HTR-8/SVneo (cell line): ENCODE results near the gene SEMA4A.
"Not testable (repeated sequence)": the region's sequence is repeated elsewhere in the genome, so short reads cannot be mapped to it uniquely, and the experiment has no call there.

Experiments used
- DNase-seq: peaks from one replicate; pipeline ENCODE4 v3.0.0; 2011; ENCODE audit warnings: low spot score, mixed read lengths; ENCODE audit not compliant: insufficient read length
- FAIRE-seq: peaks from 2 replicates; lab custom pipeline; 2011; peaks lifted over from hg19 to GRCh38; lab: Jason Lieb, UNC

The SEMA4A gene

DNA sequence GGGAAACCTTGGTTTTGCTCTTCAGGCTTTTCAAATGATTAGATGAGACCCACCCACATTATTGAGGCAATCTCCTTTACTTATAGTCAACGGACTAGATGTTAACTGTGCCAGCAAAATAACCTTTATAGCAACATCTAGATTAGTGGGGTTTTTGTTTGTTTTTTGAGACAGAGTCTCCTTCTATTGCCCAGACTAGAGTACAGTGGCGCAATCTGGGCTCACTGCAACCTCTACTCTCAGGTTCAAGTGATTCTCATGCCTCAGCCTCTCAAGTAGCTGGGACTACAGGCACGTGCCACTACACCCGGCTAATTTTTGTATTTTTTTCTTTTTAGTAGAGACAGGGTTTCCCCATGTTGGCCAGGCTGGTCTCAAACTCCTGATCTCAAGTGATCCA lies 36.9 kb downstream of the SEMA4A start:
- not testable (repeated sequence) for FAIRE-seq, DNase-seq

DNA sequence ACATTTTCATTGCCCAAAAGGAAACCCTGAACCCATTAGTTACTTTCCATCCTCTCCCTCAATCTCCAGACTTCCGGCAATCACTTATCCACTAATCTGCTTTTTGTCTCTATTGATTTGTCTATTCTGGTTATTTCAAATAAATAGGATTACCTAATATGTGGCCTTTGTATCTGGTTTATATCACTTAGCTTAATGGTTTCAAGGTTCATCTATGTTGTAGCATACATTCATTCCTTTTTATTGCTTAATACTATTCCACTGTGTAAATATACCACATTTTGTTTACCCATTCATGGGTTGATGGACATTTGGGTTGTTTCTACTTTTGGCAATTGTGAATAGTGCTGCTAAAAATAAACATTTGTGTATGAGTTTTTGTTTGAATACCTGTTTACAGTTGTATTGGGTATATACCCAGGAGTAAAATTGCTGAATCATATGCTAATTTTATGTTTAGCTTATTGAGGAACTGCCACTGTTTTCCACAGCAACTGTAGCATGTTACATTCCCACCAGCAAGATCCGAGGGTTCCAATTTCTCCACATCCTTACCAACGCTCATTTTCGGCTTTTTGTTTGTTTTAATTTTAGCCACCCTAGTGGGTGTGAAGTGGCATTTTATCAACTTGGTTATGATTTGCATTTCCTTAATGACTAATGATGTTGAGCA lies 38.0 kb downstream of the SEMA4A start:
- DNase-seq (no peak), FAIRE-seq (no peak)

DNA sequence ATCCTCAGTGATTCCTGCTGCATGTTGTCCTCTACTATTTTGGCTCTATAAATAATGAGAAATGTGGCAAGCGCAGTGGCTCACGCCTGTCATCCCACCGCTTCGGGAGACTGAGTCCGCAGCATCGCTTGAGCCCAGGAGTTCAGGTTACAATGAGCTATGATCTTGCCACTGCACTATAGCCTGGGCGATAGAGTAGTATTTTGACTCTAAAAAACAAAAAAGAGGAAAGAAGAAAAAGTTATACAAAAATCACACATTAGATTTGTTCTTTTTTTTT lies 39.8 kb downstream of the SEMA4A start:
- FAIRE-seq (no peak), DNase-seq (no peak)

DNA sequence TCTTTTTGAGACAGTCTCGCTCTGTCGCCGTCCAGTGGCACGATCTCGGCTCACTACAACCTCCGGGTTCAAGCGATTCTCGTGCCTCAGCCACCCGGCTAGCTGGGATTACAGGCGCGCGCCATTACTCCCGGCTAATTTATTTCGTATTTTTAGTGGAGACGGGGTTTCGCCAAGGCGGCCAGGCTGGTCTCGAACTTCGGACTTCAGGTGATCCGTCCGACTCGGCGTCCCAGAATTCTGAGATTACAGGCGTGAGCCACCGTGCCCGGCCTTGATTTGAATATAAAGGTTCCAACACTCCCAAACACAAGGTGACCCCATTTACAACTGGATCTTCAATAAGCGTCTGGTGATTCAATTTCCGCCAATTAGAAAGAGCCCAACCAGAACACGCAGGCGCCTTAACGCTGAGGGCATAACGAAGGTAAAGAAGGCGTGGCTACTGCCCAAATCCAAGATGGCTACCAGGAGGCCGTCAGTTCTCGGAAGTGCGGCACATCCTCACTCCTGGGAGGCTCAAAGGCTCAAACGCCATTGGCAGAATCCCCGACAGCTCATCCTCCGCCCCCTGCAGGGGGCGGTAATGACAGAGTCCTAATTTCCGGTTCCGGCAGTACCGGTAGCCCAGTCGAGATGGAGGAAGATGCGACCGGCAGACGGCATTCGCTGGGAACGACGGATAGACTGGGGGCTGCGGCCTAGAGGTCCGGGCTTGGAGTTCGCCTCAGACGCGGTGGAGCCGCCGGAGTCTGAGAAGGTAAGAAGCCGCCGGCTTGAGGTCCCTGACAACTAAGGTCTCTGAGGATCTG lies 40.3 kb downstream of the SEMA4A start, which contains the start of gene SLC25A44:
Gene SLC25A44 (plus strand): TSS at position 617 of the 812 bp plus-strand sequence. CDS start 5,744 bp downstream, outside the sequence.
- peak; percentile 33 for FAIRE-seq
- peak; percentile 95 for DNase-seq

DNA sequence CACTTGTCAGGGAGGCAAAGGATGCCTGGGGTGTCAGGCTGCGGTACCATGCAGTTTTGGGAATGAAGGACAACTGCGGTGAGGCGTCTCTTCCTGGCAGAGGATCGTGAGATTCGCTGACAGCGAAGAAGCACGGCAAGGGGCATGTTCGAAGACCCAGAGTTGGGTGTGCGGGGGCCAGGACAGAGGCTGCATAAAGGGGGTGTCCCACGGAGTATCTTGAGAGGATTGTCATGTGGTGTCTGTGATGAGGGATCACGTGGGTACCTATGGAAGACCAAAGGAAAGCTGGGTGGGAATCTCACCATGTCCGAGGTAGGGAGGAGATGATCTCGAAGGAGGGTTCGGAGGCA lies 40.9 kb downstream of the SEMA4A start:
- FAIRE-seq (no peak), DNase-seq (no peak)

DNA sequence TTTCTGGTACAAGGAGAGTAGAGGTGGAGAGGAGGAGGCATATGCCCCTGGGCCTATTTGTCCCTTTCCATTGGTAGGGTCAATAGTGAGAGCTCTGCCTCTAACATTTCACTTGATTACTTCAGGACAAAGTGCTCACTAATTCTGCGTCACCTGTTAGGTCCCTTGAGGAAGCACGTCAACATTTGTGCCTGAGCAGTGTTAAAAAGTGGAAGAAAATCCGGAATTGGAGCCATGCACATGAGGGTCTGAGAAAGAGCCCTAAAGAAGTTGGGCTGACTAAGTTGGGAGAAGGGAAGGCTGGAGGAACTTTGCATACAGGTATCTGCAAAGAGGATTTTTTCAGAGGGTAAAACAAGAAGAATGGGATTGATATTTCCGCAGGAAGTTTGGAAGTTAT lies 42.5 kb downstream of the SEMA4A start:
- DNase-seq (no peak), FAIRE-seq (no peak)

DNA sequence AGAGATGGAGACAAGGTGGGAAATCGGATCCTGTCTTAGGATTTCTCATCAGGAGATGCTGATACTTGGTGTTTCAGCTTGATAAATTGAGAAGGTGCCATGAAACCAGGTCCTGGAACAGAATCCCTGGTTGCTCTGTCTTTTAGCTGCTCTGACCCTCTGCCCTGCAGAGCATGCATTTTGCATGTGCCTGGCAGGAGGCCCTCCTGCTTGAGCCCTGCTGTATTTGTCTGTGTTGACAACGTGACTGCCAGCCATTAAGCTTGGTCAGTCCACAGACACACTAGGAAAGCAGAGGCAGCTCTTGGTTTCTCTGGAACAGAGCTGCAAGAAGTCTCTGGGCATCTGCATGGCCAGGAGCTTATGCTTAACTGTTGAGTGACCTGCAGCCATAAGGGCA lies 43.1 kb downstream of the SEMA4A start:
- DNase-seq (no peak), FAIRE-seq (no peak)

DNA sequence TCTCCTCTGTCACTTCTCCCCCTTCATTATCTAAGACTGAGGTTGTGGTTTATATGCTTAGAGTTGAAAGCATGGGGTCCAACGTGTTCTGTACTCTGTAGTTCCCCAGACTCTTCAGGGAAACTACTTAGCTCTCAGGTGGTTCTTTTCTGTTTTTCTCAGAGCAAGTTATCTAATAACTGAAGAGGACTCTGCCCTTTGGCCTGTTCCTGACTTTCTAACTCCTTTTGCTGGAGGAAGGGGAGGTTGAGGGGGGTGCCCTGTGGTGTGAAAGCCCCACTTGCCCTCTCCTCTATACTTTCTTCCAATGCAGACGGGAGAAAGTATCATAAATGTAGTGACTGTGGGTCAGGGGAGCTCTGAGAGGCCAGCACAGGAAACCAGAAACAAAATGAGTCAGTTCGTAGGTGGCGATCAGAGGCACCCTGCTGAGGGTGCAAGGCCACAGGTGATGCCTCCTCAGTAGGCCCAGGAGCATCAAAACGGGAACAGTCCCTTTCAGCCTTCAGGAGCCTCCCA lies 45.5 kb downstream of the SEMA4A start:
- FAIRE-seq (no peak), DNase-seq (no peak)

DNA sequence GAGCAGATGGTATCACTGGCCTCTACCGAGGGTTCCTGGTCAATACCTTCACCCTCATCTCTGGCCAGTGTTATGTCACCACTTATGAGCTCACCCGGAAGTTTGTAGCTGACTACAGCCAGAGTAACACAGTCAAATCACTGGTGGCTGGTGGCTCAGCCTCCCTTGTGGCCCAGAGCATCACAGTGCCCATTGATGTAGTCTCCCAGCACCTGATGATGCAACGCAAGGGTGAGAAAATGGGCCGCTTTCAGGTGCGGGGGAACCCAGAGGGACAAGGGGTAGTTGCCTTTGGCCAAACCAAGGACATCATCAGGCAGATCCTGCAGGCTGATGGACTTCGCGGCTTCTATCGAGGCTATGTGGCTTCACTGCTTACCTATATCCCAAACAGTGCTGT lies 46.7 kb downstream of the SEMA4A start:
- FAIRE-seq (no peak), DNase-seq (no peak)

DNA sequence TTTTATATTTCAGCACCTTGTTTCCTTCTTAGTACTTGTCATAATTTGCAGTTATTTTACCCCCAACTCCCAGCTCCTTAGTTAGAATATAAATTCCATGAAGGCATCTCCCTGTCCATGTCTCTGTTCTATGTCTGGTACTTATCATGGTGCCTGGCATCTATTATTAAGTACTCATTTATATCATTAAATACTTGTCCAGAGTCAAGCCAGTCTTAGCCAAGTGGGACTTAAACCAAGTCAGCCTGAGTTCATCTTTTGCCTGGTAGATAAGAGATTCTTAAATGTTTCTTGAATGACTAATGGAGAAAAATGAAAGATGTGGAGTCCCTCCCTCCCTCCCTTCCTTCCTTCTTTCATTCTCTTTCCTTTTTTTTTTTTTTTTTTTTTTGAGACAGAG lies 49.9 kb downstream of the SEMA4A start:
- FAIRE-seq (no peak), DNase-seq (no peak)

DNA sequence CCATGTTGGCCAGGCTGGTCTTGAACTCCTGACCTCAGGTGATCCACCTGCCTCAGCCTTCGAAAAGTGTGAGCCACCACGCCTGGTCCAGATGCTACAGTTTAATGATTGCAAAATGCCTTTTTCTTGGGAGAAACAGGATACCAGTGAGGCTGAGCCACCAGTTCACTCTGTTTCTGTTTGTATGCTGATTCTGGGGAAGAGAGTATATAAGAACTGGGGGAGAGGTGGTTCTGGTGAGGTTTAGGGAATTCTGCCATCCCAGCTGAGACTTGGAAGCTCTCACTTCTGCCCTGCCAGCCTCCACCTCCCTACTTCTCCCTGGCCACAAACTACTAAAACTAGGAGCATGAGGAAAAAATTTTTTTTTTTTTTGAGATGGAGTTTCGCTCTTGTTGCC lies 51.3 kb downstream of the SEMA4A start:
- FAIRE-seq (no peak), DNase-seq (no peak)

DNA sequence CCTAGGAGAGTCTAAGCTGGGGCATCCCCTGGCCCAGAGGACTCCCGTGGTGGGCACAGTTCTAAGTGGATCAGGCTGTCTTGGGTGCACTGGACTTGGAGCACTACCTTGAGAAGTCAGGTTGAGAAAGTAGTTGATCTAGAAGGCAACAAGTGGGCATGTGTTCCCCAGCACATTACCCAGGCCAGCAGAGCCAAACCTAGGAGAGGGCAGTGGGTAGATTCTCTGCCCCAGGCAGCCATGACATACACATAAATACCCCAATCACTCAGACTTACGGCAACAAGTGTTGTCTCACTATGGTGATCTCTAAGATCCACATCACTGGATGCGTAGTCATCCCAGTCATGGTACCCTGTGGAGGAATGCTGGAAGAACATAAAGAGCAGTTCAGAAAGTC lies 57.9 kb downstream of the SEMA4A start:
- FAIRE-seq, result no peak

DNA sequence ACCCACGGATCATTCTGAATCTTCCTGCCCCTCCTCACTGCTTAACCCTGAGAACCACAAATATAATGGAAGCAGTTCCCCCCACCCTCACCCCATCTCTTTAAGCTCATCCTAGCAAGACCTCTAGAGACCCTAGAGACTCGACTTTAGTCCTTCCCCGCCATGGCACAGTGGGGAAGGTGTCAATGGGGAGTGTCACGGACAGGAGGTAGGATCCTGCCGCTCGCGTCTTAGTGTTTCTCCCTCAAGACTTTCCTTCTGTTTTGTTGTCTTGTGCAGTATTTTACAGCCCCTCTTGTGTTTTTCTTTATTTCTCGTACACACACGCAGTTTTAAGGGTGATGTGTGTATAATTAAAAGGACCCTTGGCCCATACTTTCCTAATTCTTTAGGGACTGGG lies 58.7 kb downstream of the SEMA4A start:
- DNase-seq (no peak), FAIRE-seq (no peak)

More for the DNA sequence above, 57.9 kb downstream of the SEMA4A start:
- DNase-seq, result no peak

DNA sequence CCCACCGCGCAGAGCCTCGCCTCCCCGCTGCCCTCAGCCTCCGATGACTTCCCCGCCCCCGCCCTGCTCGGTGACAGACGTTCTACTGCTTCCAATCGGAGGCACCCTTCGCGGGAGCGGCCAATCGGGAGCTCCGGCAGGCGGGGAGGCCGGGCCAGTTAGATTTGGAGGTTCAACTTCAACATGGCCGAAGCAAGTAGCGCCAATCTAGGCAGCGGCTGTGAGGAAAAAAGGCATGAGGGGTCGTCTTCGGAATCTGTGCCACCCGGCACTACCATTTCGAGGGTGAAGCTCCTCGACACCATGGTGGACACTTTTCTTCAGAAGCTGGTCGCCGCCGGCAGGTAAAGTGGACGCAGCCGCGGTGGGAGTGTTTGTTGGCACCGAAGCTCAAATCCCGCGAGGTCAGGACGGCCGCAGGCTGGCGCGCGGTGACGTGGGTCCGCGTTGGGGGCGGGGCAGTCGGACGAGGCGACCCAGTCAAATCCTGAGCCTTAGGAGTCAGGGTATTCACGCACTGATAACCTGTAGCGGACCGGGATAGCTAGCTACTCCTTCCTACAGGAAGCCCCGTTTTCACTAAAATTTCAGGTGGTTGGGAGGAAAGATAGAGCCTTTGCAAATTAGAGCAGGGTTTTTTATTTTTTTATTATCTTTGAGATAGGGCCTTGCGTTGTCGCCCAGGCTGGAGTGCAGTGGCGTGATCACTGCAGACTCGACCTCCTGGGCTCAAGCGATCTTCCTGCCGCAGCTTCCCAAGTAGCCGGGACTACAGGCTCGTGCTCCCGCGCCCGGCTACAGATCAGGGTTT lies 59.7 kb downstream of the SEMA4A start, which contains the start of gene PMF1:
Gene PMF1 (plus strand): TSS at position 175 of the 811 bp plus-strand sequence. CDS start 9 bp downstream, at position 184.
- no peak for FAIRE-seq

DNA sequence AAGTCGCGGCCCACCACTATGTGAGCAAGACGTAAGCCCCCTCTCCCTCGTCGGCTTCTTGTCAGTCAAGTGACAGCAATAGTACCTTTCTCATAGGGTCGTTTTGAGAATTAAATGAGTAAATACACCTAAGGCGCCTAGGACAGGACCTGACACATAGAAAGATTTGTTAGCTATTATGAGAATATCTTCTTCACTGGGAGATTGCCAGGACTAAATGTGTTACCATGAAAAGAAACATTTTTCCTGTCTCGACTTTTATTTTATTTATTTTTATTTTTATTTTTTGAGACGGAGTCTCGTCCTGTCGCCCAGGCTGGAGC lies 60.2 kb downstream of the SEMA4A start:
- no peak for DNase-seq
- no peak for FAIRE-seq

More for the DNA sequence above, 59.7 kb downstream of the SEMA4A start, which contains the start of gene PMF1:
- DNase-seq, result peak; percentile 97

DNA sequence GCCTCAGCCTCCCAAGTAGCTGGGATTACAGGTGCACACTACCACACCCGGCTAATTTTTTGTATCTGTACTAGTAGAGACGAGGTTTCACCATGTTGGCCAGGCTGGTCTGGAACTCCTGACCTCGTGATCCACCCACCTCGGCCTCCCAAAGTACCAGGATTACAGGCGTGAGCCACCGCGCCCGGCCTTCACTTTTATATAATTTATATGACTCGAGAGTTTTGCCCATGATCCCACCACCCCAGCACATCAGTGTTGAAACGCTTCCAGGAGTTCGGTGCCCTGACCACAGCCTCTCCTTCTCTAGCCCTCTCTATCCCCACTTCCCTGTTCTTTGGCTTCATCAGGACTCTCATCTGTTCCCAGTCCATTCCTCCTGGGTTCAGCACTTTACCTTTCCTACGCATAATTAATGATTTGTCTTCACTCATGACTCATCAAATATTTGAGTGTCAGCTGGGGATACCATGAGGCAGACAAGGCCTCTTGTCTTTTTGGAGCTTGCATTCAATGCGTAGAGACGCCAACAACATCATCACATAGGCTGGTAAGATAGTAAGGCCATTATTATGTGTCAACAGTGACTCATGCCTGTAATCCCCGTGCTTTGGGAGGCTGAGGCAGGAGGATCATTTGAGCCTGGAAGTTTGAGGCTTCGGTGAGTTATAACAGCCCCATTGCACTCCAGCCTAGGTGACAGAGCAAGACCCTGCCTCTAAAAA lies 60.8 kb downstream of the SEMA4A start:
- DNase-seq, result no peak
- no peak for FAIRE-seq

DNA sequence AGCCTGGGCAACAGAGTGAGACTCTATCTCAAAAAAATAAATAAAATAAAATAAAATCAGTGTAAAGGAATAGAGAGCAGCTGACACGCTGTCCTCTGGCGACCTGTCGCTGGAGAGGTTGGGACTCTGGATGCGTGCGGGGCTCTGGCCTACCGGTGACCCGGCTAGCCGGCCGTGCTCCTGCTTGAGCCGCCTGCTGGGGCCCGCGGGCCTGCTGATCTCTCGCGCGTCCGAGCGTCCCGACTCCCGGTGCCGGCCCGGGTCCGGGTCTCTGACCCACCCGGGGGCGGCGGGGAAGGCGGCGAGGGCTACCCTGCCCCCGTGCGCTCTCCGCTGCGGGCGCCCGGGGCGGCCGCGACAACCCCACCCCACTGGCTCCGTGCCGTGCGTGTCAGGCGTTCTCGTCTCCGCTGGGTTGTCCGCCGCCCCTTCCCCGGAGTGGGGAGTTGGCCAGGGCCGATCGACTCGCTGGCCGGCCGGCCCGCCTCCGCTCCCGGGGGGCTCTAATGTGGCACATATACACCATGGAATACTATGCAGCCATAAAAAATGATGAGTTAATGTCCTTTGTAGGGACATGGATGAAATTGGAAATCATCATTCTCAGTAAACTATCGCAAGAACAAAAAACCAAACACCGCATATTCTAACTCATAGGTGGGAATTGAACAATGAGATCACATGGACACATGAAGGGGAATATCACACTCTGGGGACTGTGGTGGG lies 63.1 kb downstream of the SEMA4A start:
- DNase-seq, result not testable (repeated sequence)
- peak; percentile 100 for FAIRE-seq

DNA sequence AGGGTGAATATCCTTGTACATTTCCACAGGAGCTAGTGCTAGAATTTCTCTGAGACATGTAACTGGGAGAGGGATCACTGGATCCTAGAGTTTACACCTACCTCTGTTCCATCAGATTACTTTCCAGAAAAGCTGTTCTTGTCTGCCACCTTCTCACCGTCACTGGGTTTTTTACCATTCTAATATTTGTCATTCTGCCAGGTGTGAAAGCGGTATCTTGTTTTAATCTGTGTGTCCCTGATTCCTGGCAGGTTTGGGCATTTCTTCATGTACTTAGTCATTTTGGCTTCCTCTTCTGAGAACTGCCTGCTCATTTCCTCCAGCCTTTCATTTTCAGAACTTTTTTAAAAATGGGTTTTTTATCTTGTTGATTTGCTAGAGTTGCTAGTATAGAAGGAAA lies 64.5 kb downstream of the SEMA4A start:
- DNase-seq (no peak), FAIRE-seq (no peak)

DNA sequence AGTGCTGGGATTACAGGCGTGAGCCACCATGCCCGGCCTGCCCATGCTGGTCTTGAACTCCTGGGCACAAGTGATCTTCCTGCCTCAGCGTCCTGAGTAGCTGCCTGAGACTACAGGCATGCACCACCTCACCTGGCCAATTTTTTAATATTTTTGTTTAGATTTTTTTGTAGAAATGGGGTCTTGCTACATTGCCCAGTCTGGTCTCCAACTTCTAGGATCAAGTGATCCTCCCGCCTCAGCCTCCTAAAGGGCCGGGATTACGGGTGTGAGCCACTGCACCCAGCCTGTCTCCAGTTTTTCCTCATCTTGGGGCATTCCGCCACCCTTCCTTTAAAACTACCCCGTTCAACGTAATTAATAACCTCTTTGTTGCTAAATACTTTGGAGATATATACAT lies 66.8 kb downstream of the SEMA4A start:
- FAIRE-seq (no peak), DNase-seq (no peak)
